WI38 (cell line): ENCODE results near the gene CCNA2.

Experiments used
- H3K4me3 ChIP-seq: 2 replicates; pipeline ENCODE4 v1.5.1; 2011; ENCODE audit warnings: low read depth, mild to moderate bottlenecking, control low read depth, low read length
- TF ChIP-seq, protein P1 (sequence below): IDR thresholded peaks from 2 replicates; pipeline ENCODE4 v1.5.1; 2012; ENCODE audit warnings: low read depth, mild to moderate bottlenecking, control low read depth, low read length

CCNA2 gene

GRCh38 chr4:121799208-121799823 is 24.4 kb downstream of the CCNA2 start:
- H3K4me3 ChIP-seq = no peak overlapping the region
- TF ChIP-seq, protein P1, sequence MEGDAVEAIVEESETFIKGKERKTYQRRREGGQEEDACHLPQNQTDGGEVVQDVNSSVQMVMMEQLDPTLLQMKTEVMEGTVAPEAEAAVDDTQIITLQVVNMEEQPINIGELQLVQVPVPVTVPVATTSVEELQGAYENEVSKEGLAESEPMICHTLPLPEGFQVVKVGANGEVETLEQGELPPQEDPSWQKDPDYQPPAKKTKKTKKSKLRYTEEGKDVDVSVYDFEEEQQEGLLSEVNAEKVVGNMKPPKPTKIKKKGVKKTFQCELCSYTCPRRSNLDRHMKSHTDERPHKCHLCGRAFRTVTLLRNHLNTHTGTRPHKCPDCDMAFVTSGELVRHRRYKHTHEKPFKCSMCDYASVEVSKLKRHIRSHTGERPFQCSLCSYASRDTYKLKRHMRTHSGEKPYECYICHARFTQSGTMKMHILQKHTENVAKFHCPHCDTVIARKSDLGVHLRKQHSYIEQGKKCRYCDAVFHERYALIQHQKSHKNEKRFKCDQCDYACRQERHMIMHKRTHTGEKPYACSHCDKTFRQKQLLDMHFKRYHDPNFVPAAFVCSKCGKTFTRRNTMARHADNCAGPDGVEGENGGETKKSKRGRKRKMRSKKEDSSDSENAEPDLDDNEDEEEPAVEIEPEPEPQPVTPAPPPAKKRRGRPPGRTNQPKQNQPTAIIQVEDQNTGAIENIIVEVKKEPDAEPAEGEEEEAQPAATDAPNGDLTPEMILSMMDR = no peak

- H3K4me3 ChIP-seq = no peak overlapping the region
- TF ChIP-seq, protein P1 = no peak
Observed at GRCh38 chr4:121796283-121796682, 27.4 kb downstream of the CCNA2 start.

DNA sequence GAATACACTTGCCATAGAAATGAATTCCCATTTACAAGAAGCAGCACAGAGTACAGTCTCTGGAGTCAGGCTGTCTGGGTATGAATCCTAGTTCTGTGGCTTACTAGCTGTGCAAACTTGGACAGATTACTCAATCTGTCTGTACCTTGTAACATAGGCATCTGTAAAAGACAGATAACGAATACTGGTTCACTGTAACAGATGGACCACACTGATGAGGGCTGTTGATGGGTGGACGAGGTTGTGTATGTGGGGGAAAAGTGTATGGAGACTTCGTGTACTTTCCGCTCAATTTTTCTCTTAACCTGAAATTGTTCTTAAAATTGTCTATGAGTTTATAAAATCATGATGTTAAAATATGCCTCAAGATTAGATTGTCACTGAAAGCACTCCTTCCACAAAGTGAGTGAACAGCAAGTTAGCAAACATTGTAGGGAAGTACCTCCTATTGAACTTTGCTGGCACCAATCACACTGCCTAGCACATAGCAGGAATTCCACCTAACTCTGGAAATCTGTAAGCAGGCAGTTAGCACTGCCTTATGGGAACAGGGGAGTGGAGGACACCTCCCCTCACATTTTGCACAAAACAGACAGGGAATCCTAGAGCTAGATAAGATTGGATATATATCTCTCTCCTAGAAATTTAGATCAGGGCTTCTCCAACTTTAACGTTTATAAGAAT is 29.0 kb downstream of the CCNA2 start:
- TF ChIP-seq, protein P1 = no peak

DNA sequence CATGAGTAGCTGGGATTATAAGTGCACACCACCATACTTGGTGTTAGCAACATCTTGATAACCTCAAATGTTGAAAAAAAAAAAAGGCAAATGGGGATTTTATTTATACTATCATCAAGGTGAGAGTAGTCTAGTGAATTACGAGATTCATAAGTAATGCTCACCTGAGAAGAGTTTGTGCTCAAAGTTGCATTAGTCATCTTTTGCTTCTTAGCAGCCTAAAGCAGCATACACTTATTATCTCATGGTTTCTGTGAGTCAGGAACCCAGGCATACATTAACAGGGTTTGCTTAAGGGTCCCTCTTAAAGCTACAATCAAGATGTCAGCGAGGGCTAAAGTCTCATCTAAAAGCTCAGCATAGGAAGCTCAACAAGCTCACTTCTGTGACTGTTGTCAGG is 30.7 kb downstream of the CCNA2 start:
- TF ChIP-seq, protein P1 = no peak
- no peak overlapping the region for H3K4me3 ChIP-seq

More for the DNA sequence above, 29.0 kb downstream of the CCNA2 start:
- H3K4me3 ChIP-seq = no peak overlapping the region

- no peak overlapping the region for H3K4me3 ChIP-seq
- TF ChIP-seq, protein P1 = no peak
Observed at GRCh38 chr4:121791481-121791880, 32.2 kb downstream of the CCNA2 start.

DNA sequence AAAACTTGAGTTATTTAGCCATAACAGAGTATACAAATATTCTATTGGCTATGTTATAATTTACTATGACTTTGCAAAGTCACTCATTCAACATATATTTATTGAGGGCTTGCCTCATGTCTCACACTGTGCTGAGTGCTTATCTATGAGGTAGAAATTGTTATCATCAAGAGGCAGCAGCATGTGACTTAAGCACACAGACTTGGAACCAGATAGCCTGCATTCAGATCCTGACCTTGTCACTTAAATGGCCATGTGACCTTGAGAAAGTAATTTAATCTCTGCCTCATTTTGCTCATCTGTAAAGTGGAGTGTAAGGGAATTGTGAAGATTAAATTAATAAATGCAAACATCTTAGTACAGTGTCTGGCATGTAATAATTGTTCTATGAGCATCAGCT is 32.7 kb downstream of the CCNA2 start:
- TF ChIP-seq, protein P1 = no peak
- no peak overlapping the region for H3K4me3 ChIP-seq
